Motor neuron (in vitro differentiated cells): Measurements from ENCODE around the gene SLC17A1. TPM values are rescaled to one million over a fixed set of nuclear protein-coding genes. Genes with fewer than 3 reads are reported as not detected.

ENCODE experiments used
- ATAC-seq, 8 experiments: fragments of 200-7000 bp; cut with Tn5 transposase; replicated peaks in 6 of 8; 2 replicates each; pipeline ENCODE4 v1.8.0; 2021; ENCODE audit warnings: mild to moderate bottlenecking in 8 of 8, moderate library complexity in 8 of 8
- H3K27ac ChIP-seq, 2 donors: fragments of 250-450 bp; sonication (Bioruptor Pico); 2 replicates each; pipeline ENCODE4 v1.9.0; 2021; ENCODE audit warnings: antibody characterized with exemption in 2 of 2, mild to moderate bottlenecking in 2 of 2, moderate library complexity in 1 of 2
- H3K4me1 ChIP-seq, 2 donors: fragments of 250-450 bp; sonication (Bioruptor Pico); replicated peaks in 1 of 2; 2 replicates each; pipeline ENCODE4 v1.6.1; 2021; ENCODE audit warnings: antibody characterized with exemption in 2 of 2, mild to moderate bottlenecking in 2 of 2, moderate library complexity in 1 of 2
- H3K4me3 ChIP-seq, 5 donors: fragments of 250-450 bp; sonication (Bioruptor Pico); 2 replicates each; pipeline ENCODE4 v1.9.0; 2021; ENCODE audit warnings: antibody characterized with exemption in 5 of 5, mild to moderate bottlenecking in 5 of 5, moderate library complexity in 4 of 5
- WGBS, 10 experiments: fragments of 450-650 bp; shearing (Covaris generic); methylation state at CpG; one replicate each; pipeline ENCODE4 v1.0.0; 2022; 5-methylcytosine and 5-hydroxymethylcytosine counted together
- in situ Hi-C, 9 experiments: fragments of 400-800 bp; cut with MboI; loops; one replicate each; pipeline ENCODE4 v1.15.0; 2021; ENCODE audit warnings: low sequenced_read_pairs in 9 of 9, low pct_unique_long_range_greater_than_20kb in 2 of 9; ENCODE audit not compliant: unreplicated experiment in 9 of 9
- total RNA-seq, 8 experiments: library from RNA; unstranded; fragments of 300-600 nt; gene quantifications; 2 replicates each; pipeline versions ENCODE4 v1.2.3 to v1.2.4, GENCODE V29; 2022

The SLC17A1 gene
- total RNA-seq, 8 experiments from 2014 or later: not detected

- ATAC-seq: no peak
- Histone ChIP-seq H3K4me1 (no peaks in the 10 kb centered on the region), H3K4me3 (no peak overlapping the region), H3K27ac (no peak overlapping the region)
- in situ Hi-C loops: no loop called here
Observed at GRCh38 chr6:25748049-25748448, 83.8 kb downstream of the SLC17A1 start.

DNA sequence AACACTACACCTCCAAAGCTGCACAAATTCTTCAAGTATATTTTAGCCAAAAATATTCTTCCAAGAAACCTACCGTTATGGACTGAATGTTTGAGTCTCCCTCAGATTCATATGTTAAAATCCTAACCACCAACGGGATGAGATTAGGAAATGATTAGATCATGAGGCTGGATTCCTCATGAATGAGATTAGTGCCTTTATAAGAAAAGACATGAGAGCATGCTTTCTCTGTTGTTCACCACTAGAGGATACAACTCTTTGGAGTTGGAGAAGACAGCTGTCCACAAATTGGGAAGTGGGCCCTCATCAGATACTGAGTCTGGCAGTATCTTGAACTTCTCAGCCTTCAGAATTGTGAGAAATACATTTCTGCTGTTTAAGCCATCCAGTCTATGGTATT, 84.4 kb downstream of the SLC17A1 start:
- no peak overlapping the region for H3K27ac ChIP-seq
- ATAC-seq: no peak
- no peaks in the 10 kb centered on the region for H3K4me1 ChIP-seq
- H3K4me3 ChIP-seq: no peak overlapping the region
- in situ Hi-C loops: no loop called here
- WGBS, 10 experiments: 25 to 100% (median 76%) methylated on average over 2 of the region's 2 CpGs

GRCh38 chr6:25746968-25747367, 84.9 kb downstream of the SLC17A1 start:
- ATAC-seq: no peak
- 50 to 100% (median 100%) methylated on average over 1 of the region's 1 CpG; no CpG with 5 or more reads in 7 of the 10 experiments for WGBS, 10 experiments
- Histone ChIP-seq H3K4me3 (no peak overlapping the region), H3K27ac (no peak overlapping the region), H3K4me1 (no peaks in the 10 kb centered on the region)
- in situ Hi-C loops: no loop called here

DNA sequence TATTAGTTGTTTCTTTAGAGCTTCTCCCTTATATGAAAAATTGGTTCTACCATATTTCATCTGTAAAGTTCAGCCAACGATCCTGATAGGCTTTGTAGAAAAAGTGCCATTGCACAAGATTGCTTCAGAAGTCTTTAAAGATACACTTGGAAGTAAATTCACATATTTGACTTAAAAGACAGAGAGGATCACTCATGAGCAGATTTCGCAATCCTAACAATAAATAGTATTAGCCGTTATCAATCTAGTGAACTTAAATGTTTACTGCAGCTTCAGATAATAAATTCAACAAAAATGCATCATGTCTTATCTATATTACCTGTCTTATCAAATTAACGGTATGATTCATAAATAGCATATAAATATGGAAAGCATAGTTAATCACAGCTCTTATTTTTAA, 86.0 kb downstream of the SLC17A1 start:
- in situ Hi-C loops: no loop called here
- ATAC-seq: no peak
- Histone ChIP-seq H3K4me1 (no peaks in the 10 kb centered on the region), H3K27ac (no peak overlapping the region), H3K4me3 (no peak overlapping the region)
- 0 to 100% (median 88%) methylated on average over 1 to 4 of the region's 4 CpGs for WGBS, 10 experiments

DNA sequence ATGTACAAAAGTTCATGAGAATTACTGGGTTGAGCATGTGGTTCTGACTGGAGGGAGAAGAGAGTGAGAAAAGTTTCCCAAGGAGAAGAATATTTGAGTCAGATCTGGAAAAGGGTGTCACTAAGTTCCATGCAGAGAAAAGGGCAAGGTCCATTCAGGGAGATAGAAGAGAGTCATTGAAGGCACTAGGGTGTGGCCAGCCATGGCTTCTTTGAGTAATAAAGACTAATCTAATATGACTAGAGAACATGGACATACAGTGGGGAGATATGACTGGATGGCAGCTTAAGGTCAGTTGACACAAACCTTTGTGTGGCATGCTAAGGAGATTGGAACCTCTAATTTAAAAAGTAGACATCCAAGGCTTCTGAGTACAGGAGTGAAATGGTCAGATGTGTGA, 88.0 kb downstream of the SLC17A1 start:
- no peaks in the 10 kb centered on the region for H3K4me1 ChIP-seq
- no peak overlapping the region for H3K27ac ChIP-seq
- in situ Hi-C loops: no loop called here
- H3K4me3 ChIP-seq: no peak overlapping the region
- peak in 2 of 8 experiments; percentile 58 to 69 for ATAC-seq

DNA sequence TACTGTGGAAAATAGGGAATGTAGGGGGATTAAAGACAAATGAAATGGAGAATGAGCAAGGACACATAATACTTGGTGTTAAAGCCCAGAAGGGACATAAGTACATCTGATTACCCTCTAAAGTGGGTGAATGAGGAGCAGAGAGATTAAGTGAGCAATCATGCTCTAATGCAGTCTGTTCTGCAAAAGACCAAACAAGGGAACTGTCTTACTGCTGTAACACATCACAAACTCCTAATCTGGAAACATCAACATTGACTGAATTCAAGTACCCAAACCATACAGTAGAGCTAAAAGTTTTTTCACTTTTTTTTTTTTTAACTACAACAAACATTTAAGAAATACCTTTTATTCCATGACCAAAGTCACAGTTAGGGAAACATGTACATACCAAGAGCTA, 96.6 kb downstream of the SLC17A1 start:
- no peaks in the 10 kb centered on the region for H3K4me1 ChIP-seq
- in situ Hi-C loops: no loop called here
- H3K27ac ChIP-seq: no peak overlapping the region
- no peak for ATAC-seq
- H3K4me3 ChIP-seq: no peak overlapping the region

Other genes with a start within 250 kb of the SLC17A1 start
- gene SCGN, start 179.8 kb downstream of the SLC17A1 start, total RNA-seq: 10 to 100 TPM in 1 of 8 experiments, 1 to 10 TPM in 4, under 1 TPM in 2, not detected in 1; 0.27 to 10.2 (median 2.3) TPM
- under 1 TPM in 4 of 8 experiments, not detected in 4; 0.05 to 0.52 (median 0.09) TPM for gene SLC17A4, start 77.3 kb downstream of the SLC17A1 start, total RNA-seq
- gene SLC17A3, start 42.2 kb upstream of the SLC17A1 start, total RNA-seq: under 1 TPM in 2 of 8 experiments, not detected in 6; 0.40 to 1.00 TPM
- under 1 TPM in 2 of 8 experiments, not detected in 6; 0.14 to 0.31 TPM for gene SLC17A2, start 98.6 kb upstream of the SLC17A1 start, total RNA-seq
- gene TRIM38, start 130.8 kb upstream of the SLC17A1 start, total RNA-seq: 10 to 100 TPM in 3 of 8 experiments, 1 to 10 TPM in 1, under 1 TPM in 4; 0.05 to 24.1 (median 1.5) TPM